GM21619 (cell line): Measurements from ENCODE around the gene DUSP3.

Source experiments
- ATAC-seq: cut with Tn5 transposase; IDR thresholded peaks from one replicate; pipeline ENCODE4 v1.9.1; 2021; ENCODE audit not compliant: unreplicated experiment

The DUSP3 gene

DNA sequence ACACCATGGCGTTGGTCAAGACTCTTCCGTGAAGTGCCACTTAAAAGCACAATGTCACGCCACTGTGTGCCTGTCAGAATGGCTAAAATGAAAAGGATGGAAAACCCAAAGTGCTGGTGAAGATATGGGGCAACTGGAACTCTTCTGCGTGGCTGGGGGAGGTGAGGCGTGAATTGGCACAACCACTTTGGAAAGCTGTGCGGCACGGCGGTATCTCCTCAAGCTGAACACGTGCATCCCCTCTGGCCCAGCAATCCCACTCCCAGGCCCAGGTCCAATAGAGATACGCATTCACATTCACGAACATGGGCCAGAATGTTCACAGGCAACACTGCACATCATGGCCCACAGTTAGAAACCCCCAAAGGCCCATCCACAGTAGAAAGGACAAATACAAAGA, 8.9 kb downstream of the DUSP3 start:
- no peak for ATAC-seq

DNA sequence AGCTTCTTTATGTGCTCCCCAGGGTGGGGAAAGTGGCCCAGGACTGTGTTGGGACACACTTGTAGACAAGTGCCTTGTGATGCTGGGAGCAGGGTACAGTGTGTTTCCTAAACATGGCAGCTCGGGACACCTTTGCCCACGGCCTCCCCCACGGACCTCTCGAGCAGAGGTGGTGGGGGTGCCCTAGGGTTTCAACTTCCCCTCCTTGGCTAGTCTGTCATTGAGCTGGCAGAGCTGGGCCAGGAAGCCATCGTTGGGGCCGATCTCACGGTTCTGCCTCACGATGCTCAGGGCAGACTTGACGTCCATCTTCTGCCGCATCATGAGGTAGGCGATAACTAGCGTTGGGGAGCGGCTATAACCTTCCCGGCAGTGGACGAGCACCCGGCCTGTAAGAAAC, 9.4 kb downstream of the DUSP3 start:
- ATAC-seq = no peak

DNA sequence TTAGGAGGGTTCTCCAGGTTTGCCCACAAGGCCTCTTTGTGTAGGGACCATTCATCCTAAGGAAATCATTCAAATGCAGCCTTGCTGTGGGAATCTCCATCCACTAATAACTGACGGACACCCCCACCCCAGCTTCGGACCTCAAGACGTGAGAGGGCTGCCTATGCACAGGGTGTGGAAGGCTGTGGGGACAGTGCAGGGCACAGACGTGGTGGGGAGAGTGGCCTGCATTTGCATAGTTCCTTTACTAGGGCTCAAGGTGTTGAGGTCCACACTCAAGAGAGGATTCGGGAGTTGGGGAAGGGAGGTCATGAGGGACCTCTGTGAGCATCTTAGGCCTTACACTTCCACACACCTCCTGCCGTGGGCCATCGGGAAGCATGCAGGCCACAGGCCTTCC, 9.8 kb downstream of the DUSP3 start:
- ATAC-seq = no peak

DNA sequence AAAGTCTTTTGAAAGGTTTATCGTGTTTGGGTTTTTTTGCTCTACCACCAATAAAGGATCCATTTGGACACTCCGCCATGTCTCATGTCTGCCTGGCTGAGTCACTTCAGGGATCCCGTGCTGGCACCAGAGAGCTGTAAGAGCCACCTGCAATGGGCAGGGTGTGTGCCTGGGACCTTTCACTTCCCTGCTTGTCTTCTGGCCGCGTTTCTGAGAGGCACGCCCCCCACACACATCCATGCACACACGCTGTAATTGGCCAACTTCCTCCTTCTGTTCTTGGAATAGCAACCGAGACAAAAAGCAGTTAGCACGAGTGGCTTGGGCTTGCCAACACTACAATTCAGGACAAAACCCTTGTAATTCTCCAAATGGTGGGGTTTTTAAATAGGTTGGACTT, 10.4 kb downstream of the DUSP3 start:
- ATAC-seq = no peak

DNA sequence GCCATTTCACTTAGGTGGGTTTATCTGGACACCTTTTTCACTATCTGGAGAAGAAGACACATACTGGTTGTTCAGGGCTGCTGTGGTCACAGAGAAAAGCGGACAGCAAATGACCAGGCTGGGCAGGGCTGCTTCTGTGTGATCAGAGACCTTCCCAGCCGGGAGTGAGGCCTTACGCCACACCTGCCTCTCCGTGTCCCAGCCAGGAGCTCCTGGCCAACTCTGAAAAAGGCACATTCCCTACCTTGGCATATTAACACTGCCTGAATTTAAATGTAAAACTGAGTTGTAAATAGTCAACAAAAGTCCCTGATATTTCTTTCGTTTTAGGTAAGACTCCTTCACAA, 11.1 kb downstream of the DUSP3 start:
- ATAC-seq = no peak

DNA sequence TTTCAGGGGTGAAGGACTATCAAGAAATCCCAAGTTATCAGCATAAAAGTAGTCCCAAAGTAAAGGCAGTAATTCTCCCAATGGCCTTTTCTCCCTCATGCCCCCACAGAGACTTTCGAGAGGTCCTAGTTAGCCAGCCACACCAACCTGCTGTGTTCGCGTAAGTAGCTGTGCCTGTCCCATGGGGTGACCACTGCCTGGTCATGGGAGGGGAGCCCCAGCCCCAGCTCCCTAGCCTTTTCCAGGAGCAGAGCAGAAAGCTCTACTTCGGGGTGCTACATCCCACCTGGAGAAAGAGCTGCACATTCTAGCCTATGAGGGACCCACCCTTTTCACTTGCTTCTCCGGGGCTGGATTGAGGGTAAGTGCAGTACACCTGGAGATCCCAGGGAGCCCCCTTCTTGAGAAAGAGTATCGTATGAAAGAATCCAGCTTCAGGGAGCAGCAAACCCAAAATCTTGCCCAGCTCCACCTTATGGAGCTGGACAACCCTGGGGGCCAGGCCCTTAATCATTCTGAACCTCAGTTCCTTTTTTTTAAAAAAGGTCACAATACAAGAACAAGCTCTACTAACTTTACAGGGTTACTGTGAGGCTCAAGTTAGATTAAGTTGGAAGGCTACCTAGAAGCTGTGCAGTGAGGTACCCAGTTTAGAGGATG, 11.6 kb downstream of the DUSP3 start:
- ATAC-seq = no peak

DNA sequence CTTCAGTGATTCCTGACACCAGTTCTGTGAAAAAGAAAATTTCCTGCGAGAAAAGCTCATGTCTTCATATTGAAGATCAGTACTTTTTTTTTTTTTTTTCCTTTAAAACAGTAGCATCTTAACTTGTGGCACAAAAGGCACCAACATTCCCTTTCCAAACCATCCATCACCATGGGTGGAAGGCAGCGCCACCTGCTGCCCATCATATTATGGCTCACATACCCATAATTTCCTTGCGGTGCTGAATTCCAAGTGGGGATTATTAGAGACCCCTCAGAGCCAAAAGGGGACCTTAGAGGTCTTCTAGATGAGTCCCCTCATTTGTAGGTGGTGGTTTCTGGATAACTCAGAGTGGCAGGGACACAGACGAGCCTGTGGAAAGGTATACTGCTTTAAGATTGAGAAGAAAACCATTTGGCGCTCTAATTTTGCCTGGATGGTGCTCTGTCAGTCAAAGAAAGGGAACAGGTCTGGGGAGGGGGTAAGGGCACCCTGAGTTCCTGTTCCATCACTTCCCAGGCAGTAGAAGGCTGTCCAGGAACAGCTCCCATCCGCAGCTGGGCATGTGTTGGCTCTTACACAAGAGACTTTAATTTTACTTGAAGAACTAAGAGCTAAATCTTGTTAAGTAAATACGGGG, 12.2 kb downstream of the DUSP3 start:
- ATAC-seq = no peak

DNA sequence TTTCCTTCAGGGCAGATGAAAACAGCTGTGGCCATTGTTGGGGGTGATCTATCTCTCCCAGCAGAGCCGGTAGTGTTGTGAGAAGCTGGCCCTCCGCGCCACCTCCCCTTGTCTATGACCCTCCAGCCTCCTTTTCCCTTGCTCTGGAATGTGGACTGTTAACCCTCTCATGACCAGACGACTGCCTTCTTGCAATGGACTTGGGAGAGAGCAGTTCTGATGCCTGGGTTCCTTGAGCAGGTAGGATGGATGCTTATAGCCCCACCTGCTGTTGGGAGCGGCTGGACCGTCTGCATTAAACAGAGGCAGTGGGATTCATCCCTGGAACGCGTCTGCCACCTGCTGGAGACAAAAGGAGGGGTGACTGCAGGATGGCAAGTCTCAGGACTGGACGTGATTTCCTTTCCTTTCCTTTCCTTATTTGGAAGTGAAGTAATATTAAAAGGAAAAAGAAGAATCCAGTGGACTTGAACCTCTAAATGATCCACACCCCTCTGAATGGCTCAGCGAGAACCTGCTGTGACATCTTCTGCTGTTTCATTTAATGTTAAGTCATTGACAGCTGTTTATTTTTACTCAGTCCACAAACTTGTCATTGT, 18.4 kb downstream of the DUSP3 start:
- ATAC-seq = no peak

DNA sequence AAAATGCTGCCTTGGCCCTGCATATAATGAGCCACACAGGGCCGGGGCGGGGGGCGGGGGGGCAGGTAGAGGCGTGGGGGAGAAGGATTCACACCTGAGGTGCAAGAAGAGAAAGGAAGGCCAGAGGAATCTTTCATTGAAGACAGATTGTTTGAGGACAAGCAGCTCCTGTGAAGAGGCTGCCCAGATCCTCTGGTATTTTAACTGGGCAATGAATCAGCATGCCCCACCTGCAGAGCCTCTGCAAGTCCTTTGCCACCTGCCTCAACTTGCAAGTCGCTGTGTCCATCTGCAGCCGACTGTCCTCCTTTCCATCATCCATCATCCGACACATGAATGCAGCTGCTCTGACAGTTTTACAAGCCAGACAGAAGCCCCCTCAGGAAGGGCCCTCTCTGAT, 18.9 kb downstream of the DUSP3 start:
- no peak for ATAC-seq

DNA sequence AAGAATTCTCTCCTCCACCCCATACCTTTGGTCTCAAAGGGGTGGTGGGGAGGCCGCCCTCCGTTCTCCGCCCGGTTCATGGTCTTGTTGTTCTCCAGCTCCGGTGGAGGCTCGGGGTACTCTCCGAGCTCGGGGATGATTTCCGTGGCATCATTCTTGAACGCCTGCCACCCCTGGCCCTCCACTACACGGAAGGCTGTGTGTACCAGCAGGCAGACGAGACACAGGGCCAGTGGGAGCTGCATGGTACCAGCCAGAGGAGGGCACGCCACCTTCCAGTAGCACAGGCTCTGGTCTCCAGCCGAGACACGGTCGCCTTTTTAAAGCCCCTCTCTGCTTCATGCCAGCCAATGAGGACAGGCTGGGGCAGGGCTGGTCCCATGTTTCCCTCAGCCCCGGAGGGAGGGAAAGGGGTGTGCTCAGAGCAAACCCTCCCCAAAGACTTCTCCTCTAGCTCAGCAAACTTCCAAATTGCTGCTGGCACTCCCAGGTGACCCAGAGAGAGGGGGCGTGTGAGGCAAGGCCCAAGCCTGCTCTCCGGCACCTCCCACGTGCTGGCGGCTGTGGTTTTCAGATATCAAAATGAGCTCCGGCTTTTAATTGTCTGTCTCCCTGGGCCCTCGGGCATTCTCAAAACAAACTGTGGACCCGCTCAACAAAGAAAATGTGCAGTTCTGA, 20.1 kb downstream of the DUSP3 start, which contains the start of gene SOST:
TSS of gene SOST (minus strand) at position 295 of the 678 bp plus-strand sequence. CDS start at position 245, 50 bp downstream.
- no peak for ATAC-seq

DNA sequence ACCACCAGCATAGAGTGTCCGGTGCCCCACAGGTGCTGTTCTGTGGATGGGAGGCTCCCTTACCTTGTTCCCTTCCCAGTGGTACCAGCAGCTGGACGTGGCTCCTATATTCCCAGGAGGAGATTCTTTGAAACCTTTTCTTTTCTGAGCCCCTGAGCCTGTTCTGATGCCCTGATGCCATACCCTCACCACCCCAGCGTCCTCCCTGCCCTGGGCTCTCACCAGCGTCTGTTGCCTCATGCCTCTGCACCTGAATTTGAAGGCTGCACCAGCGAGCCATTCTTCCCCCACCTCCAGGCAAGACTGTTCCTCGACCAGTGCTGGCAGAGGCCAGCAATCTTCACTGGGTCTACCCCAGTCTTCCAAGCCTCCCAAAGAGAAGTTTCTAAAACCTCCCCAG, 20.7 kb downstream of the DUSP3 start:
- no peak for ATAC-seq

DNA sequence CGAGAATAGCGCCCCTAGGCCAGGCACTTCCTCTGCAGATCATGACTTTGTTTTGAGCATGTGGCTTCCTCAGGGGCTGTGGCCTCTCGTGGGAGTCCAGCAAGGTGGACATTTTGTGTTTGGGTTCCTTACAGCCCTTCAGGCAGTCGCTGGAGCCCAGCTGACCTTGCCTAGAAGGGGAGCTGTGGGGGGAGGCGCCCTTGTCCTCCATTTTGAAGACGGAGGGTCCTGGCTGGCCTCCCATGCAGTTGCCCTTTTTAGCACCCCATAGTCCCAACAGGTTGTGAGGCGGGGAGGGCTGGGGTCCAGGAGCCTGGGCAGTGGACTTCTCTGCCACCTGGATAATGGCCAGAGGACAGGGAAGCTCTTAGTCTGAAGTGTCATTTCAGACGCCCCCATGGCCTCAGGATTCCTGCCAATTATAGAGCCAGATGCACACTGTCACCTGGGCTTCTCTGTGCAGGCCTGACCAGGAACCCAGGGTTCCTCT, 21.6 kb downstream of the DUSP3 start:
- ATAC-seq = no peak

DNA sequence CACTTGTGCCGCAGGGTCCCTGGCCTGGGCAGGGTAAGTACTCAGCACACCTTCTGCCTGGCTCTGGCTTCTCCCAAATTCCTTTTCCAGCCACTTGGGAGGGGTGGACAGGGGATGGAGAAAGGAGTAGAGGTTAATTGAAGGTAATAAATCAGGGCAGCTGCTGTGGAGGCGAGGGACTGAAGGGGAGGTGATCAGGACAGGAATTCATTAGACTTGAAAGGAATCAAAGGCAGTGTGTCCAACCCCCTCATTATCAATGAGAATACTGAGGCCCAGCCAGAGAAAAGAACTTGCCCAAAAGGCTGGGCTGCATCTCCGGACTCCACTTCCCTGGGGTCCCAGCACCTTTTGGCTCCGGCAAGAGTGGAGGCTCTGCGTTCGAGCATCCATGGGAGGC, 22.6 kb downstream of the DUSP3 start:
- no peak for ATAC-seq

DNA sequence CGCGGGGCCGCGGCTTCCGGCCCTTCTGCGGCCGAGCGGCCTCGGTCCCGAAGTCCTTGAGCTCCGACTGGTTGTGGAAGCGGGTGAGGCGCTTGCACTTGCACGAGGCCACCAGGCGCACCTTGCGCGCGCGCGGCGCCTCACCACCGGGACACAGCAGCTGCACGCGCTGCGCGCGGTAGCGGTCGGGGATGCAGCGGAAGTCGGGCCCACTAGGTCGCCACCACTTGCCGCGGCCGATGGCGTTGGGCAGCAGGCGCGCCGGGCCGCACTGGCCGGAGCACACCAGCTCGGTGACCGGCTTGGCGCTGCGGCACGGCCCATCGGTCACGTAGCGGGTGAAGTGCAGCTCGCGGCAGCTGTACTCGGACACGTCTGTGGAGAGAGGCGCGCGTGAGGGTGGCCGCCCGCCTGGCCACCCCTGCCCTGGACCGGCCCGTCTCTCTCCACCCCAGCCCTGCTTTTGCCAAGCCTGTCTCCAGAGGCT, 23.3 kb downstream of the DUSP3 start:
- ATAC-seq = no peak

DNA sequence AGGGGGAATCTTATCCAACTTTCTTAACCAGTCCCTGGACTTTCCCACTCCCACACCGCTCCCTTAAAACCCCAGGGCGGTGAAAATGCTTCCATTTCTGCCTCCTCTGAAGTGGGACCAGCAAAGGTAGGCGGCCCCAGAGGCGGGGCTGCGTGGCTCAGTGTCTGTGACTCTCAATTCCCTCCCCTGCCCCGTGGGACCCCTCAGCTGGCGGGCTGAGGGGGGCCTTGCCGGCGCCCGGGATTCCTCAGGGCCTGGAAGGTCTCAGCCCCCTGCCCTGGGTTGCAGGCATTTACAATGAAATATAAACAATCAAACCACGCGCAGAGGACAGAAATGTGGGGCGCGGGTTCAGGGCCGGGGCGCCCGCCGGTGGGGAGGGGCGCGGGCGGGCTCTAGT, 23.8 kb downstream of the DUSP3 start:
- ATAC-seq = no peak

DNA sequence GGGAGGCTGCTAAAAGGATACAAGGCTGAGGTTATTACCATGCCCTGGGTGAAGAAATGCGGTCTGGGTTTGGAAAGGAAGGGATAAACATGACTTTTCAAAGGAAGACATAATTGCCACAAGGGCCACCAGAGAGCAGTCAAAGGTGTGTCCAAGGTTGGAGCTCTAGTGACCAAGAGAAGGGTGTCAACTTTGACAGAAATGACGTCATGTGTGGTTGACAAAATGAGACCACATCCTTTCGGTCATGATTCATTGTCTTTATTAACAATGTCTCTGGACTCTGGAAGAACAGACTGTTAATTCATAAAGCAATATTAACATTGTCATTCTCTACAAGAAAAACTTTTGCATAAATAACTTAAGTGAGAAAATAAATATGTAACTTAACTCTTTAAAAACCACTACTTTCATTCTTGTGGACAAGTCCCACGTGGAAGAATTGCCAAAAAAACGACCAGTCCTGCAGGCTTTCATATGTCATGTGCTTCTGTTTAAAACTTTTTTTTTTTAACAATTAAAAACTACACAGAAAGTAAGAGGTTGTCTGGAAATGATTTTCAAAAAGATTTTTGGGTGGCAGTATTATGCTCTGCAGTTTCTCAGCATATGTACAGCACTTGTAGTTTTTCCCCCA, 25.2 kb downstream of the DUSP3 start:
- no peak for ATAC-seq

DNA sequence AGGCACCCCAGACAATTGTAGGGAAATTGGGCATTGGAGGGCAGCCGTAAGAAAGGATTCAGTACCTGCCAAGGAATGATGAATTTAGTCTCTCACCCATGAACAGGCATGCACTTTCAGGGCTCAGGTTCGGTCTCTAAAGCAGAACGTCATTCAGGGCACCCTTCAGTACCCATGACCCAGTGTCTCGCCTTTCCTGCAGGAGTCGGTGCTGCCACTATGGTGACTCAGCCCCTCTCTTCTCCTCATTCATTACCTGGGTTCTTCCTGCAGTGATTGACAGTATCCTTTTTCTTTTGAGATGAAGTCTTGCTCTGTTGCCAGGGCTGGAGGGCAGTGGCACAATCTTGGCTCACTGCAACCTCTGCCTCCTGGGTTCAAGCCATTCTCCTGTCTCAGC, 28.6 kb downstream of the DUSP3 start:
- no peak for ATAC-seq

DNA sequence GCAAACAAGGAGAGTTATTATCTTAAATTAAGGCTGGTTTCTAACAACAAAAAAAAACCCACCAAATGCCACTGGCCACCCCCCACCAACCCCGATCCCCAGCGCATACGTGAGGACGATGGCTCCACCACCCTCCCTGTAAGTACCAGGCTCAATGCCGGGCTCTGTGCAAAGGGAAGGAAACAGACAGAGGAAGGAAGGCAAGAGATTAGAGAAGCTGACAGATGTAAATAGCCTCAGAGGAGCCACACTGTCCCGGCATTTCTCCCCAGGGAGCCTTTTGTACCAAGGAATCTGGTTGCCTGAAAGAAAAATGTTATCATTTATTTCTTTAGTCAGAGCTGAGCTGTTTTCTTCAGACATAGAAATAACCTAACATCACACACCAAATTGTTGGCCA, 33.2 kb downstream of the DUSP3 start:
- no peak for ATAC-seq

DNA sequence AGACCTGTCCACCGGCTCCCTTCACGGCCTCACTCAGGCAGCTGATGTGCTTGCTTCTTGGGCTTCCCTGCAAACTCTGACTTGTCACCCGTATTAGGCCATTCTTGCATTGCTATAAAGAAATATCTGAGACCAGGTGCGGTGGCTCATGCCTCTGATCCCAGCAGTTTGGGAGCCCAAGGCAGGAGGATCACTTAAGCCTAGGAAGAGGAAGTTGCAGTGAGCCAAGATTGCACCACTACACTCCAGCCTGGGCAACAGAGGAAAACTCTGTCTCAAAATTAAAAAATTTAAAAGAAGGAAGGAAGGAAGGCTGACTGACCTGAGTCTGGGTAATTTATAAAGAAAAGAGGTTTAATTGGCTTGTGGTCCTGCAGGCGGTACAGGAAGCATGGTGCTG, 37.1 kb downstream of the DUSP3 start:
- no peak for ATAC-seq

DNA sequence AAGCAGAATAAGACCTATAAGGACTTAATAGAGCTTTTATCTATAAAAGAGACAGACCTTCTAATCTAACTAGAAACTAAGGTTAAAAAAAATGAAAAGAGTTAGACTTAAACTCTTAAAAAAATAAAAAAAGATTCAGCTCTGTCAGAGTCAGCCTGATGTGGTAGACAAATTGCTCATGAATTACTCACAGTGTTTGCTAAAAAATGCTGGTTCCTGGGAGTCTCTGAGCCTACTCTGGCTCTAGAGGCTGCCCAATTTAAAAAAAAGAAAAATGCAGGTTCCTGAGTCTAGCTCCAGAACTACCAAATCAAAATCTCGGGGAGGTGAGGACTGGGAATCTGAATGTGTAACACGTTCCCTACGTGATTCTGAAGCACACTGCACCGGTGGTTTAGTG, 38.2 kb downstream of the DUSP3 start:
- no peak for ATAC-seq

DNA sequence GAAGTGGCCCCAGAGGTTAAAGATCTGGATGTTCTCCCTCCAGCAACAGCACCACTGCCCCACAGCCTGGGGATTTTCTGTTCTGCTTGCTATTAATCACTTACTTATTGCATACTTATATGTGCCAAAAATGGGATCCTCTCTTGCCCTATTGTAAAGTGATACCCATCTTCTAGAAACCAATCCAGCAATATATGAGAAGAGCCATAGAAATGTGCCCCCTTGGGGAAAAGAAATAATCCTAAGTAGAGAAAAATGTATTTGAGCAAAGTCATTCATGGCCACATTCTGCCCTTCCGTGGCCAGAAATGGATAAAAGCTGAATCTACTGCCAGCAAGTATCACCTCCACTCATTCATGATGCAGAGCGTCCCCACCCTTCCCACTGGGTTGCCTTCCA, 41.1 kb downstream of the DUSP3 start:
- ATAC-seq = no peak
